Activated T-helper 9 cell treated with anti-CD3 and anti-CD28 coated beads, Interleukin-2, amount 50 U/mL, for 16 hours (primary cell): ENCODE measurements around the gene TCFL5.

Experiments
- DNase-seq: peaks from one replicate; pipeline ENCODE4 v3.0.0-alpha.2; 2020; ENCODE audit warnings: low read depth

Gene TCFL5

GRCh38 chr20:62895539-62895938, 33.9 kb upstream of the TCFL5 start:
- no peak for DNase-seq

GRCh38 chr20:62894261-62894660, 32.6 kb upstream of the TCFL5 start:
- DNase-seq = no peak

GRCh38 chr20:62893700-62894099, 32.1 kb upstream of the TCFL5 start:
- DNase-seq = no peak

GRCh38 chr20:62892348-62893304, 31.0 kb upstream of the TCFL5 start:
- DNase-seq = no peak

- no peak for DNase-seq
Measured at GRCh38 chr20:62891111-62891510, 29.5 kb upstream of the TCFL5 start.

GRCh38 chr20:62890444-62890843, 28.8 kb upstream of the TCFL5 start:
- no peak for DNase-seq

- DNase-seq = no peak
Measured at GRCh38 chr20:62889871-62890270, 28.2 kb upstream of the TCFL5 start.

- no peak for DNase-seq
Measured at GRCh38 chr20:62889411-62889810, 27.8 kb upstream of the TCFL5 start.

- DNase-seq = no peak
Measured at GRCh38 chr20:62888910-62889309, 27.3 kb upstream of the TCFL5 start.

- no peak for DNase-seq
Measured at GRCh38 chr20:62888406-62888805, 26.8 kb upstream of the TCFL5 start.

- DNase-seq = no peak
Measured at GRCh38 chr20:62887860-62888239, 26.2 kb upstream of the TCFL5 start.

- DNase-seq = no peak
Measured at GRCh38 chr20:62887152-62887859, 25.7 kb upstream of the TCFL5 start.

- no peak for DNase-seq
Measured at GRCh38 chr20:62886709-62887058, 25.1 kb upstream of the TCFL5 start.

GRCh38 chr20:62885896-62886708, 24.5 kb upstream of the TCFL5 start:
- no peak for DNase-seq

- no peak for DNase-seq
Measured at GRCh38 chr20:62885046-62885895, 23.6 kb upstream of the TCFL5 start.

GRCh38 chr20:62884556-62884955, 22.9 kb upstream of the TCFL5 start:
- no peak for DNase-seq

GRCh38 chr20:62882426-62882825, 20.8 kb upstream of the TCFL5 start:
- DNase-seq = no peak

- DNase-seq = no peak
Measured at GRCh38 chr20:62881662-62882395, 20.2 kb upstream of the TCFL5 start.

- no peak for DNase-seq
Measured at GRCh38 chr20:62880935-62881661, 19.5 kb upstream of the TCFL5 start.
